Neural progenitor cell (in vitro differentiated cells): ENCODE measurements around the gene ADSS1.

Source experiments
- CTCF ChIP-seq: fragments of 200-600 bp; sonication (generic); IDR thresholded peaks from 2 replicates; pipeline ENCODE4 v1.5.1; 2017; ENCODE audit warnings: antibody characterized with exemption, mild to moderate bottlenecking
- EZH2 ChIP-seq: fragments of 200-600 bp; sonication (generic); IDR thresholded peaks from 2 replicates; pipeline ENCODE4 v1.6.1; 2017; ENCODE audit warnings: antibody characterized with exemption, mild to moderate bottlenecking, moderate library complexity

GRCh38 chr14:104738375-104739019, 14.5 kb downstream of the ADSS1 start:
- TF ChIP-seq CTCF (no peak), EZH2 (no peak)
